SK-N-MC (cell line): ENCODE measurements around the gene TAOK1.

ENCODE experiments used
- EZH2 ChIP-seq: fragments of 200-600 bp; sonication (generic); IDR thresholded peaks from one replicate; pipeline ENCODE4 v1.6.1; 2017; ENCODE audit warnings: antibody characterized with exemption
- POLR2AphosphoS5 ChIP-seq: IDR thresholded peaks from 2 replicates; pipeline ENCODE4 v1.6.1; 2012; ENCODE audit warnings: mild to moderate bottlenecking, low read depth, low read length, borderline replicate concordance

DNA sequence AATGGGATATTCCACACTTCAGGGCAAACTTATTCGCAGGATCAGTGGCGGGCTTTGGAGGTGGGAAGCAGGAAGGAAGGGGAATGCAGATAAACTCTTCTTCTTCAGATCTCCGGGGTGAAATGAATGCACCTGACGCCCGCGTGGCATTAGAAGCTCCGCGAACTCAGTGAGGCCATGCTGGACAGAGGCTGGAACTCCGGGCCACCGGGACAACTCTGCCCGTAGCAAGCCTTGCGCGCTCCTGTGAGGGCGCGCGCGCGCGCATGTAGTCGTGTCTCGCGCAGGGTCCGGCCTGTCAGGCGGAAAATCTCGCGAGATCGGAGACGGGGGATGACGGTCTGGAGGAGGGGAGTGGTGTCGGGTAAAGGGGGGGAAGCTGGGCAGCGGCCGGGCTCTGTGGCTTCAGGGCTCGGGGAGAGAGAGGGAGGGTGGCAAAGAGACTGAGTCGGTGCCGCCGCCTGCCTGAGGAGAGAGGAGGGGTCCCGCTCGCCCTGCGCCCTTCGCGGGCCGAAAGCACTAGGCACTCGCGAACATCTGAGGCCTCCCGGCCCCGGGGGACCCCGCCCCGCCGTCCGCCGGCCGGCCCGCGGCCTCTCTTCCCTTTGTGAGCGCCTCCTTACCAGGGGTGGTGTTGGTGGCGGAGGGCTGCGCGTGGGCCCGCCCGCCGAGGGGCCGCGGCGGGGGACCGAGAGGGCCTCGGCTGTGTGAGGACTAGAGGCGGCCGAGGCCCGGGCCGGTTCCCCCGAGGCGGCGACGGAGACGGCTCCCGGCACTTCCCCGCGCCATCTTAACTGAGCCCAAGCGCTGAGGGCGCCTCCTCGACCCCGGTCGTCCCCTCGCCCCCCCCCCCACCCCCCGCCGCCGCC, at the start of gene TAOK1:
- TF ChIP-seq EZH2 (no peak), POLR2AphosphoS5 (peak; percentile 95)
